ENCODE data around the gene CCDC85C.

GRCh38 chr14:99556134-99556791 is 47.7 kb downstream of the CCDC85C start:
- TF ChIP-seq CTCF (IDR thresholded peaks at IDR 0.05) = no peak
- TF ChIP-seq POLR2A (IDR thresholded peaks at IDR 0.05) = no peak
- no peak for TF ChIP-seq POLR2AphosphoS5 (IDR thresholded peaks at IDR 0.05)
- no peak for TF ChIP-seq EP300 (IDR thresholded peaks at IDR 0.05)
